Type B pancreatic cell (in vitro differentiated cells): ENCODE data around the gene SLC25A14. TPM values are rescaled to one million over a fixed set of nuclear protein-coding genes. Genes with fewer than 3 reads are reported as not detected.

Source experiments
- DNase-seq: peaks from one replicate; pipeline ENCODE4 v3.0.0; 2021; ENCODE audit warnings: mixed read lengths; ENCODE audit not compliant: unreplicated experiment; ENCODE audit errors: extremely low spot score
- H3K27ac Mint-ChIP-seq: 2 replicates; pipeline ENCODE4 v1.8.0; 2021; ENCODE audit warnings: mild to moderate bottlenecking, mixed read lengths
- H3K27me3 Mint-ChIP-seq: 2 replicates; pipeline ENCODE4 v1.8.0; 2021; ENCODE audit warnings: mixed read lengths
- H3K36me3 Mint-ChIP-seq: 2 replicates; pipeline ENCODE4 v1.8.0; 2021; ENCODE audit warnings: mixed read lengths
- H3K4me1 Mint-ChIP-seq: one replicate; pipeline ENCODE4 v1.8.0; 2021; ENCODE audit warnings: mixed read lengths; ENCODE audit not compliant: unreplicated experiment
- H3K4me3 Mint-ChIP-seq: 2 replicates; pipeline ENCODE4 v1.8.0; 2021; ENCODE audit warnings: mild to moderate bottlenecking, mixed read lengths
- H3K9me3 Mint-ChIP-seq: 2 replicates; pipeline ENCODE4 v1.8.0; 2021; ENCODE audit warnings: mixed read lengths
- CTCF ChIP-seq: fragments of 200-600 bp; sonication (generic); conservative IDR thresholded peaks from 2 replicates; pipeline ENCODE4 v1.5.0; 2021; ENCODE audit warnings: antibody characterized with exemption, mild to moderate bottlenecking
- long read RNA-seq: library from polyadenylated mRNA; unstranded; transcript quantifications from one replicate; pipeline ENCODE4 v2.0.0, GENCODE V29; 2020
- total RNA-seq: library from RNA; stranded (reverse); gene quantifications from 2 replicates; pipeline ENCODE4 v1.2.1, GENCODE V29; 2021; ENCODE audit warnings: low replicate concordance

The SLC25A14 gene
- 19.6 and 23.1 TPM in 2 replicates for total RNA-seq
- long read RNA-seq, transcript SLC25A14-213 (10 exons, 1,403 nt) = major isoform, 14 of 48 reads
- long read RNA-seq, partial matches to known transcripts = 4 of 48 reads
- long read RNA-seq, other reads (novel, unspliced or antisense) = 27 of 48 reads

- peak within 1 kb of the TSS; percentile 95 for H3K4me3 Mint-ChIP-seq
- H3K4me1 Mint-ChIP-seq = peaks cover 6% of the 10 kb centered on the region
- H3K9me3 Mint-ChIP-seq = no peaks in the 10 kb centered on the region
- H3K36me3 Mint-ChIP-seq = no peaks in the 10 kb centered on the region
- peak within 1 kb of the TSS; percentile 96 for H3K27ac Mint-ChIP-seq
- H3K27me3 Mint-ChIP-seq = no peaks in the 10 kb centered on the region
- peak; percentile 75 for DNase-seq
- no peak for TF ChIP-seq CTCF
These were observed at the start of gene SLC25A14 for GRCh38 chrX:130339408-130340222. Gene SLC25A14 (plus strand): TSS chrX:130339919. CDS start chrX:130340279, 360 bp downstream.

- no peaks in the 10 kb centered on the region for H3K36me3 Mint-ChIP-seq
- H3K9me3 Mint-ChIP-seq = no peaks in the 10 kb centered on the region
- H3K27ac Mint-ChIP-seq = no peak overlapping the region
- no peaks in the 10 kb centered on the region for H3K27me3 Mint-ChIP-seq
- H3K4me1 Mint-ChIP-seq = peaks cover 4% of the 10 kb centered on the region
- H3K4me3 Mint-ChIP-seq = no peak overlapping the region
- no peak for DNase-seq
- TF ChIP-seq CTCF = no peak
These were observed 44.0 kb upstream of the SLC25A14 start for GRCh38 chrX:130295519-130296296.

GRCh38 chrX:130296297-130296678 is 43.4 kb upstream of the SLC25A14 start:
- Mint-ChIP-seq H3K4me1 (peaks cover 4% of the 10 kb centered on the region), H3K4me3 (no peak overlapping the region), H3K36me3 (no peaks in the 10 kb centered on the region), H3K27ac (no peak overlapping the region), H3K27me3 (no peaks in the 10 kb centered on the region), H3K9me3 (no peaks in the 10 kb centered on the region)
- no peak for TF ChIP-seq CTCF
- no peak for DNase-seq

- Mint-ChIP-seq H3K9me3 (no peaks in the 10 kb centered on the region), H3K4me3 (peak overlapping the region; percentile 8), H3K27me3 (no peaks in the 10 kb centered on the region), H3K27ac (no peak overlapping the region), H3K36me3 (no peaks in the 10 kb centered on the region), H3K4me1 (peaks cover 4% of the 10 kb centered on the region)
- DNase-seq = no peak
- no peak for TF ChIP-seq CTCF
These were observed 43.0 kb upstream of the SLC25A14 start for GRCh38 chrX:130296743-130297142.

GRCh38 chrX:130299279-130300009 is 40.3 kb upstream of the SLC25A14 start:
- Mint-ChIP-seq H3K9me3 (peaks cover 4% of the 10 kb centered on the region), H3K36me3 (no peaks in the 10 kb centered on the region), H3K4me1 (peaks cover 4% of the 10 kb centered on the region), H3K27ac (no peak overlapping the region), H3K4me3 (no peak overlapping the region), H3K27me3 (no peaks in the 10 kb centered on the region)
- TF ChIP-seq CTCF = no peak
- DNase-seq = no peak
